Measurements from ENCODE around the gene SPAG9.

Gene SPAG9

GRCh38 chr17:51120739-51121619 lies at the start of gene SPAG9:
Gene SPAG9, minus strand, starts transcription at chr17:51120868. Its CDS starts 212 bp downstream, at chr17:51120656.
- DNase-seq = peak; percentile 94

- DNase-seq = no peak
Measured at GRCh38 chr17:51169340-51169739, 48.7 kb upstream of the SPAG9 start.

- DNase-seq = peak; percentile 57
Measured at GRCh38 chr17:51166987-51167931, 46.6 kb upstream of the SPAG9 start.

GRCh38 chr17:51166198-51166986 lies 45.7 kb upstream of the SPAG9 start, which contains the start of gene NME2:
Gene NME2, plus strand, starts transcription at chr17:51166411. Its CDS starts 420 bp downstream, at chr17:51166831.
- peak; percentile 86 for DNase-seq

GRCh38 chr17:51165680-51166197 lies 45.1 kb upstream of the SPAG9 start:
- peak; percentile 47 for DNase-seq

- peak; percentile 77 for DNase-seq
Measured at GRCh38 chr17:51164911-51165679, 44.4 kb upstream of the SPAG9 start.

- DNase-seq = no peak
Measured at GRCh38 chr17:51161541-51161940, 40.9 kb upstream of the SPAG9 start.

GRCh38 chr17:51159604-51160003 lies 38.9 kb upstream of the SPAG9 start:
- DNase-seq = no peak

- DNase-seq = no peak
Measured at GRCh38 chr17:51155416-51155815, 34.7 kb upstream of the SPAG9 start.

- DNase-seq = peak; percentile 24
Measured at GRCh38 chr17:51154176-51154575, 33.5 kb upstream of the SPAG9 start.

- DNase-seq = peak; percentile 98
Measured at GRCh38 chr17:51153210-51154072, 32.8 kb upstream of the SPAG9 start, which contains the start of gene NME1. Gene NME1, plus strand, starts transcription at chr17:51153559. Its CDS starts 2,096 bp downstream, at chr17:51155655.

GRCh38 chr17:51152766-51153209 lies 32.1 kb upstream of the SPAG9 start:
- peak; percentile 40 for DNase-seq

- DNase-seq = no peak
Measured at GRCh38 chr17:51150932-51151331, 30.3 kb upstream of the SPAG9 start.

GRCh38 chr17:51149163-51149562 lies 28.5 kb upstream of the SPAG9 start:
- no peak for DNase-seq

- DNase-seq = no peak
Measured at GRCh38 chr17:51147650-51148049, 27.0 kb upstream of the SPAG9 start.

- peak; percentile 84 for DNase-seq
Measured at GRCh38 chr17:51144266-51145022, 23.8 kb upstream of the SPAG9 start.

- no peak for DNase-seq
Measured at GRCh38 chr17:51142597-51142996, 21.9 kb upstream of the SPAG9 start.

- DNase-seq = no peak
Measured at GRCh38 chr17:51135956-51136355, 15.3 kb upstream of the SPAG9 start.

GRCh38 chr17:51133365-51133764 lies 12.7 kb upstream of the SPAG9 start:
- DNase-seq = no peak

GRCh38 chr17:51132964-51133319 lies 12.3 kb upstream of the SPAG9 start:
- no peak for DNase-seq

All from NCI-H146 (cell line).